Lower lobe of right lung (tissue), 2 donors: Measurements from ENCODE around the gene ERRFI1. TPM values are rescaled to one million over a fixed set of nuclear protein-coding genes. Genes with fewer than 3 reads are reported as not detected.

Source experiments
- ATAC-seq, 2 donors: fragments of 200-7000 bp; cut with Tn5 transposase; one replicate each; pipeline ENCODE4 v1.9.1; 2020 to 2022; ENCODE audit warnings: mild to moderate bottlenecking in 2 of 2, moderate library complexity in 2 of 2
- DNase-seq: peaks from one replicate; pipeline ENCODE4 v3.0.0-alpha.2; 2020
- H3K27ac ChIP-seq: fragments of 200-600 bp; one replicate; pipeline ENCODE4 v1.8.0; 2022
- H3K27me3 ChIP-seq: fragments of 200-600 bp; one replicate; pipeline ENCODE4 v1.8.0; 2022; ENCODE audit warnings: low read depth
- H3K36me3 ChIP-seq: fragments of 200-600 bp; one replicate; pipeline ENCODE4 v1.8.0; 2022; ENCODE audit warnings: mild to moderate bottlenecking
- H3K4me1 ChIP-seq: fragments of 200-600 bp; one replicate; pipeline ENCODE4 v1.8.0; 2022
- H3K4me3 ChIP-seq: fragments of 200-600 bp; one replicate; pipeline ENCODE4 v1.8.0; 2022; ENCODE audit warnings: mild to moderate bottlenecking
- H3K9me3 ChIP-seq: fragments of 200-600 bp; one replicate; pipeline ENCODE4 v1.8.0; 2022
- intact Hi-C: fragments of 100-400 bp; cut with DNase I; formaldehyde crosslinking; loops from one replicate; pipeline ENCODE4 v1.11.0; 2022
- total RNA-seq: library from RNA; stranded (reverse); fragmentation: NEBNext Ultra II Directional; extraction: Animal tissue kit (Norgen Biotek cat#: 25700); gene quantifications from one replicate; pipeline ENCODE4 v1.2.1, GENCODE V29; 2021
- TF ChIP-seq, protein P1 (sequence below): fragments of 200-600 bp; IDR thresholded peaks from one replicate; pipeline ENCODE4 v1.8.0; 2022; ENCODE audit warnings: antibody characterized with exemption, mild to moderate bottlenecking
- donor health status: DM: no; HTN: yes; CAD: no; lungs with severe emphysema.

Gene ERRFI1
- total RNA-seq, 1 donor from 2014 or later = 65.1 TPM

DNA sequence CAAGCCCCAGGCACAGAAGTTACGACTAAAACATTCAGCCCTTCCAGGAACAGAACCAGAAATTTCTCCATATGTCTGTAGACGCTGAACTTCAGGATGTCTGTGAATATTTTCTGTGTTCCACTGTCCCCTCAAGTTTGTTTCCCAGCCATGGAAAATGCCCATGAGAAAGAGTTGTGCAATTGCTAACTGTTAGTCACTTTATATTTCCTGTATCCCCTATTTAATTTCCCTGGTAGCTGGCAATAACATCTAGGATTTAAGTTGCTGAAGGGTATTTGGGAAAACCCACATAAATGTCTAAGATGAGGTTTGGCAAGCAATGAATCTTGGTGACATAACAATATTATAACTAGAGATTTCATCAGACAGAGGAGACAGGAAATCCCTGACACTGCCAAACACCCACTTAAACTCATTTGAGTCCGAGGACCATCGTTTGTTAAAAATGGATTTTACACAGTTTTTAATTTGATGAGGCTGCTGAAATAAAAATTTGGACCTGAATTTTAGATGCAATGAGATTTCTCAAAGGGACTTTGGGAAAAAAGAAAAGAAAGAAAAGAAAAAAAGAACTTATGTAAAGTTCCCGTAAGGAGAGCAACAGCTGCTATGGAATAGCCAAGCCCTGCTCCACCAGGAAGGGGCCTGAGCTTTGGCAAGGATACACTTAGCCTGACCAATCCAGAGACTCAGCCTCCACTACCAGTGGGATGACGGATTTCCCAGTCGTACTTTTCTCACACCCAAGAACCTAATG lies 21.8 kb upstream of the ERRFI1 start:
- no peaks in the 10 kb centered on the region for H3K9me3 ChIP-seq
- intact Hi-C loops = no loop called here
- peak in 1 of 2 donors; percentile 79 for ATAC-seq
- TF ChIP-seq, protein P1, sequence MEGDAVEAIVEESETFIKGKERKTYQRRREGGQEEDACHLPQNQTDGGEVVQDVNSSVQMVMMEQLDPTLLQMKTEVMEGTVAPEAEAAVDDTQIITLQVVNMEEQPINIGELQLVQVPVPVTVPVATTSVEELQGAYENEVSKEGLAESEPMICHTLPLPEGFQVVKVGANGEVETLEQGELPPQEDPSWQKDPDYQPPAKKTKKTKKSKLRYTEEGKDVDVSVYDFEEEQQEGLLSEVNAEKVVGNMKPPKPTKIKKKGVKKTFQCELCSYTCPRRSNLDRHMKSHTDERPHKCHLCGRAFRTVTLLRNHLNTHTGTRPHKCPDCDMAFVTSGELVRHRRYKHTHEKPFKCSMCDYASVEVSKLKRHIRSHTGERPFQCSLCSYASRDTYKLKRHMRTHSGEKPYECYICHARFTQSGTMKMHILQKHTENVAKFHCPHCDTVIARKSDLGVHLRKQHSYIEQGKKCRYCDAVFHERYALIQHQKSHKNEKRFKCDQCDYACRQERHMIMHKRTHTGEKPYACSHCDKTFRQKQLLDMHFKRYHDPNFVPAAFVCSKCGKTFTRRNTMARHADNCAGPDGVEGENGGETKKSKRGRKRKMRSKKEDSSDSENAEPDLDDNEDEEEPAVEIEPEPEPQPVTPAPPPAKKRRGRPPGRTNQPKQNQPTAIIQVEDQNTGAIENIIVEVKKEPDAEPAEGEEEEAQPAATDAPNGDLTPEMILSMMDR = no peak
- no peaks in the 10 kb centered on the region for H3K36me3 ChIP-seq
- no peak overlapping the region for H3K4me3 ChIP-seq
- peak overlapping the region; percentile 56 for H3K27ac ChIP-seq
- H3K4me1 ChIP-seq = peaks cover 20% of the 10 kb centered on the region
- H3K27me3 ChIP-seq = no peaks in the 10 kb centered on the region
- DNase-seq = no peak

- Histone ChIP-seq H3K4me3 (no peak overlapping the region), H3K27me3 (no peaks in the 10 kb centered on the region), H3K4me1 (peaks cover 20% of the 10 kb centered on the region), H3K9me3 (no peaks in the 10 kb centered on the region), H3K27ac (no peak overlapping the region), H3K36me3 (no peaks in the 10 kb centered on the region)
- ATAC-seq (peak; percentile 62 to 73), DNase-seq (no peak)
- intact Hi-C loops = no loop called here
- TF ChIP-seq, protein P1 = no peak
Measured at GRCh38 chr1:8047112-8047511, 21.0 kb upstream of the ERRFI1 start.

GRCh38 chr1:8046391-8046790 lies 20.3 kb upstream of the ERRFI1 start:
- no peak overlapping the region for H3K4me3 ChIP-seq
- DNase-seq (no peak), ATAC-seq (no peak)
- H3K27ac ChIP-seq = no peak overlapping the region
- TF ChIP-seq, protein P1 = no peak
- intact Hi-C loops = no loop called here
- no peaks in the 10 kb centered on the region for H3K27me3 ChIP-seq
- peaks cover 20% of the 10 kb centered on the region for H3K4me1 ChIP-seq
- H3K36me3 ChIP-seq = no peaks in the 10 kb centered on the region
- no peaks in the 10 kb centered on the region for H3K9me3 ChIP-seq

DNA sequence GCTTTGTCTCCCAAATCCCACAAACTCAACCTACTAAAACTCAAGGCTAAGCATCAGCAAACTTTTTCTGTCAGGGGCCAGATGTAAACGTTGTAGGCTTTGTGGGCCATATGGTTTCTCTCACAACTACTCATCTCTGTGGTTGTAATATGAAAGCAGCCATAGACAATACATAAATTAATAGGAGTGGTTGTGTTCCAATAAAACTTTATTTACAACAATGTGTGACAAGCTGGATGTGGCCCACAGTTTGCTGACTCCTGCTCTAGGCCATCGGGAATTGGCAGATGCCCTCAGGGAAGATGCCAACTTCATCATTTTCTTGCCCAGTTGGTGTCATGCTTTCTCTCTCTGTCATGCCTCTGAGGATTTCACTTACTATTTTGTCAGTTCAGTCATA lies 17.5 kb upstream of the ERRFI1 start:
- TF ChIP-seq, protein P1 = no peak
- no peaks in the 10 kb centered on the region for H3K36me3 ChIP-seq
- ATAC-seq (no peak), DNase-seq (no peak)
- intact Hi-C loops = no loop called here
- H3K4me1 ChIP-seq = peaks cover 29% of the 10 kb centered on the region
- H3K27ac ChIP-seq = no peak overlapping the region
- no peaks in the 10 kb centered on the region for H3K9me3 ChIP-seq
- H3K27me3 ChIP-seq = no peaks in the 10 kb centered on the region
- no peak overlapping the region for H3K4me3 ChIP-seq

GRCh38 chr1:8042134-8042533 lies 16.0 kb upstream of the ERRFI1 start:
- H3K4me3 ChIP-seq = no peak overlapping the region
- TF ChIP-seq, protein P1 = no peak
- ATAC-seq (no peak), DNase-seq (no peak)
- H3K9me3 ChIP-seq = no peaks in the 10 kb centered on the region
- no peak overlapping the region for H3K27ac ChIP-seq
- H3K36me3 ChIP-seq = no peaks in the 10 kb centered on the region
- no peaks in the 10 kb centered on the region for H3K27me3 ChIP-seq
- intact Hi-C loops = no loop called here
- H3K4me1 ChIP-seq = peaks cover 17% of the 10 kb centered on the region
